DMS153 treated with DMSO at 0.1 percent for 48 hours (cell line): ENCODE measurements around the gene IQGAP3.
"Not testable (repeated sequence)": the region's sequence is repeated elsewhere in the genome, so short reads cannot be mapped to it uniquely, and the experiment has no call there.

Source experiments
- DNase-seq: peaks from one replicate; lab custom pipeline; 2025; ENCODE audit not compliant: unreplicated experiment; lab: John Stamatoyannopoulos, UW

Gene IQGAP3, protein sequence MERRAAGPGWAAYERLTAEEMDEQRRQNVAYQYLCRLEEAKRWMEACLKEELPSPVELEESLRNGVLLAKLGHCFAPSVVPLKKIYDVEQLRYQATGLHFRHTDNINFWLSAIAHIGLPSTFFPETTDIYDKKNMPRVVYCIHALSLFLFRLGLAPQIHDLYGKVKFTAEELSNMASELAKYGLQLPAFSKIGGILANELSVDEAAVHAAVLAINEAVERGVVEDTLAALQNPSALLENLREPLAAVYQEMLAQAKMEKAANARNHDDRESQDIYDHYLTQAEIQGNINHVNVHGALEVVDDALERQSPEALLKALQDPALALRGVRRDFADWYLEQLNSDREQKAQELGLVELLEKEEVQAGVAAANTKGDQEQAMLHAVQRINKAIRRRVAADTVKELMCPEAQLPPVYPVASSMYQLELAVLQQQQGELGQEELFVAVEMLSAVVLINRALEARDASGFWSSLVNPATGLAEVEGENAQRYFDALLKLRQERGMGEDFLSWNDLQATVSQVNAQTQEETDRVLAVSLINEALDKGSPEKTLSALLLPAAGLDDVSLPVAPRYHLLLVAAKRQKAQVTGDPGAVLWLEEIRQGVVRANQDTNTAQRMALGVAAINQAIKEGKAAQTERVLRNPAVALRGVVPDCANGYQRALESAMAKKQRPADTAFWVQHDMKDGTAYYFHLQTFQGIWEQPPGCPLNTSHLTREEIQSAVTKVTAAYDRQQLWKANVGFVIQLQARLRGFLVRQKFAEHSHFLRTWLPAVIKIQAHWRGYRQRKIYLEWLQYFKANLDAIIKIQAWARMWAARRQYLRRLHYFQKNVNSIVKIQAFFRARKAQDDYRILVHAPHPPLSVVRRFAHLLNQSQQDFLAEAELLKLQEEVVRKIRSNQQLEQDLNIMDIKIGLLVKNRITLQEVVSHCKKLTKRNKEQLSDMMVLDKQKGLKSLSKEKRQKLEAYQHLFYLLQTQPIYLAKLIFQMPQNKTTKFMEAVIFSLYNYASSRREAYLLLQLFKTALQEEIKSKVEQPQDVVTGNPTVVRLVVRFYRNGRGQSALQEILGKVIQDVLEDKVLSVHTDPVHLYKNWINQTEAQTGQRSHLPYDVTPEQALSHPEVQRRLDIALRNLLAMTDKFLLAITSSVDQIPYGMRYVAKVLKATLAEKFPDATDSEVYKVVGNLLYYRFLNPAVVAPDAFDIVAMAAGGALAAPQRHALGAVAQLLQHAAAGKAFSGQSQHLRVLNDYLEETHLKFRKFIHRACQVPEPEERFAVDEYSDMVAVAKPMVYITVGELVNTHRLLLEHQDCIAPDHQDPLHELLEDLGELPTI (N-terminal part only)

DNA sequence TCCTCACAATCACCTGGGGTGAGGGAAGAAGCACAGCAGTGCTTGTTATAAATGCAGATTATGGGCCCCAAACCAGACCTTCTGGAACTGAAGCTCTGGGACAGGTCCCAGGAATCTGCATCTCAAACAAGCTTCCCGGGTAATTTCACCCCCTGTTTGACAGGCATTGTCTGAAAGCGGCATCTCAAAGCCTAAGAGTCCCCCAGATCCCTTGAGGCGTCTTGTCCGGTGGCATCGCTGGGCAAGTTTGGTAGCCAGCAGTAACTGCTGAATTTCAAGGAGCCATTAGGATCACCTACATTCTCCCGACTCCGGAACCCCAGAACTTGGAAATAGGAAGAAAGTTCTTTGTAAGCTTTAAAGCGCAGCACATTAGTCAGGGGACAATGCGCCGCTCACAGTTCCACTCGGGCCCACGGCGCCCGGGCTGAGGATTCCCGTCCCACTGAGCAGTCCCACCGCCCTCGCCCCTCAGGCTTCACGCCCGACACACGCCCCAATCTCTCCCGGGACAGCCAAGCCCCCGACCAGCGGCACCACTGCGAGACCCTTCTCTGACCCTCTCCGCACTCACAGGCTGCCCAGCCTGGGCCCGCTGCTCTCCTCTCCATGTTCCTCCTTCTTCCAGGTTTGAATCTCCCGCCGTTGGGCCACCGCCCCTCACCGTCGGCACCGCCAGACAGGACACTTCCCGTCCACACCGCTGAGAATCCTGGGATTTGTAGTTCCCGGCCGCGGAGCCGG, at the start of gene IQGAP3:
Gene IQGAP3, minus strand, starts transcription at position 647 of the 744 bp plus-strand sequence. Its CDS starts 36 bp downstream, at position 611.
- peak; percentile 86 for DNase-seq

GRCh38 chr1:156619582-156619955, 47.2 kb upstream of the IQGAP3 start:
- DNase-seq, result no peak

DNA sequence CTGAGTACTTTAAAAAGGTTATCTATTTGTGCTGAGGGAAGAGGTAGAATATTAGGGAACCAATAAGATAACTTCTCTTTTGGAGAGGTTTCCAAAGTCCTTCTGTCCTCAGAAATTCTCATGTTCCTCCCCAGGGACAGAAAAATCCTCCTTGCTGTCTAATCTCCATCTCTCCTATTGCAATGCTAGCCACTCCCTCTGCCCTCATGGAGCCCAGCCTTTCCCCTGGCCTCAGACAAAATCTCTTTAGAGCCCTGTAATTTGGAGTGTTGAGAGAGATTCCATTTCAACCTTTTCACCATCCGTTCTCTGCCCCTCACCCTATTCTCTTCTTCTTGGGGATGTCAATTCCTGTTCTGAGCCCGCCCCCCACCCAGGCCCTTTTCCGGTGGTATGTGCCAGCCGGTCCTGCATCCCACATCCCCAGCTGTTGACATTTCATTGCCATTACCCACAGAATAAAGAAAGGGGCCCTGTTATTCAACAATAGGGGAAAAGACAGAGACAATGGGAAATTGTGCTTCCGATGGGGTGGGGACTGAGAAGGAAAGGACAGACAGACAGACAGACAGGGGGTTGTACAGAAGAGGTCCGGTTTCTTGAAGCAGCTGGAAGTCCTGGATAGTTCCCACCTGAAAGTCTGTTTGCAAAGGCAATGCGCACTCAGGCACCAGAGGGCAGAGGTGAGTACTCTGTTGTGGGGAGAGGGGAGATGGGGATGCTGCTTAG, 46.7 kb upstream of the IQGAP3 start, which contains the start of gene HAPLN2:
Gene HAPLN2, plus strand, starts transcription at position 563 of the 729 bp plus-strand sequence. CDS start 4,076 bp downstream, outside the sequence.
- DNase-seq, result no peak

DNA sequence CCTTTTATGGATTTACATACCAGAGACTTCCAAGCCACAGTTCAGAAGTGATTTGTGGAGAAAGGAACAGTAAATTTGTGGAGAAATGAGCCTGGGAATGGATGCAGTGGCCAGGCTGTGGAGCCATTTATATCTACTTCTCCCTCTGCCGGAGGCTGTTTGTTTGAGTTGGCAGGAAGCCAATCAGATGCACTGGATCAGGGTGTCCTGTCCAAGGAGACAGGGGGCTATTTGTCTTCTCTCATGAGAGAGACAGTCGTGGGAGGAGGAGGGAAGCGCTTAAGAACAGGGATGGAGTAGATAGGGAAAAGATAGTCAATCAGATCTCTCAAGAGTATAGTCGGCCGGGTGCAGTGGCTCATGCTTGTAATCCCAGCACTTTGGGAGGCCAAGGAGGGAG, 44.1 kb upstream of the IQGAP3 start:
- DNase-seq, result peak; percentile 42

DNA sequence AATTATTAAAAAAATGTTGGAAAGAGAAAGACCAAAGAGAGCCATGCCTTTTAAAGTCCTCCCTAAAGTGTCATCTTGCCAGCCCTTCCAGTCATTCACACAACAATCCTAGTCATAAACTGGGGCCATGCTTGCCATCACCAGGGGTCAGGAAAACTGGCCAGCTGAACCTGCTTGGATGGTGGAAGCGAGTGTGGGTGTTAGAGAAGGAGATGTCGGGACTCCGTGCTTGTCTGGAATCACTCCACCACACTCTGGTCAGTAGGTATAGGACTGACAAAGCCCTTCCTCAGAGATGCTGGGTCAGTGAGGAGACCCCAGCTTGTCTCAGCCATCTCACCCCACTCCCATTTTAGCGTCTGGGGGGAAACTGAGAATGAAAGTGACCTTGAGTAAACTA, 43.6 kb upstream of the IQGAP3 start:
- DNase-seq, result no peak

GRCh38 chr1:156612666-156613065, 40.3 kb upstream of the IQGAP3 start:
- DNase-seq, result no peak

DNA sequence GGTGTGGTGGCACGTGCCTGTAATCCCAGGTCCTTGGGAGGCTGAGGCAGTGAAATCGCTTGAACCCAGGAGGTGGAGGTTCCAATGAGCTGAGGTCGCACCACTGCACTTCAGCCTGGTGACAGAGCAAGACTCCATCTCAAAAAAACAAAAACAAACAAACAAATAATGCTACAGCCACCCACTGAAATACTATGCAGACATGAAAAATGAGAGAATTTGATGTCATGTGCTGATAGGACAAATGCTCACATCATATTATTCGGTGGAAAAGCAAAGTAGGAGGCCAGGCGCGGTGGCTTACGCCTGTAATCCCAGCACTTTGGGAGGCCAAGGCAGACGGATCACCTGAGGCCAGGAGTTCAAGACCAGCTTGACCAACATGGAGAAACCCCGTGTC, 37.7 kb upstream of the IQGAP3 start:
- DNase-seq, result not testable (repeated sequence)

- DNase-seq, result peak; percentile 66
These were observed 36.6 kb upstream of the IQGAP3 start for GRCh38 chr1:156608981-156609380.

DNA sequence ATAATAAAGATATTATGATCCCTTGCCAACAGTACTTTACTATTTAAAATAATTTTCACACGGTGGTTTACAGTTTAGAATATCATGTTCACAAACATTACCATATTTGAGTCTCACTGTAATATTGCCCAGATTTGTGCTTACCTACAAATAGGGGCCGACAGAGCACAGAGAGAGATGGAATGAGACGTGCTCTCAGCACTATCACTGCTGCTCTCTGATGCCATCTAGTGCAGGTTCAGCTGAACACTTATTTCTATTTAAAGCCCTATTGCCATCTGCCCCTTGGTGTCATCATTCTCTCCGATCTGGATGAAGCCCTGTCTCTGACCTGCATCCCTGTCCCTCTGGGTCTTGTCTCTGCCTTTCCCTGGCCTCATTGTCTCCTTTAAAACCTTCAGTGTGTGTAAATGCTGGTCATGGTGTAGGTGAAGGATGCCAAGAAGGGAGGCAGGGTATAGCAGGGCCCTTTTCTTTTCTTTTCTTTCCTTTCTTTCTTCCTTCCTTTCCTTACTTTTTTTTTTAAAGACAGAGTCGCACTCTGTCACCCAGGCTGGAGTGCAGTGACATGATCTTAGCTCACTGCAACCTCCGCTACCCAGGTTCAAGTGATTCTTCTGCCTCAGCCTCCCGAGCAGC, 35.8 kb upstream of the IQGAP3 start:
- DNase-seq, result peak; percentile 92

- DNase-seq, result not testable (repeated sequence)
These were observed 35.0 kb upstream of the IQGAP3 start for GRCh38 chr1:156607344-156607743.

DNA sequence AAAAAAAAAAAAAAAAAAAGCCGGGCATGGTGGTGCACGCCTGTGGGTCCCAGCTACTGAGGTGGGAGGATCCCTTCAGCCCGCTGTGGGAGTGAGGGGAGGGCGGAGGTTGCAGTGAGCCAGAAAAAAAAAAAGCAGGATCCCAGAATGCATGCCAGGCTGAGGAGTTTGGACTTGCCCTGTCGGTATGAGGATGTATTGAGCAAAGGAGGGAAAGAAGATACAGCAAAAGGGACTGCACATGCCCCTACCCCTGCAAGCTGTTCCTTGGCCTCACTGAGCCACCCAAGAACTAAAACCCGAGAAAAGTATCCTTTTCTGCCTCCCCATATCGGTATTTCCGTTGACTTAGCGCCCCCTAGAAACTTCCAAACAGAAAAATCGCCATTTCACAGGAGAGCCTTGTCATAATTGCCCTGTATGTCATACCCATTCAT, 30.2 kb upstream of the IQGAP3 start:
- no peak for DNase-seq

GRCh38 chr1:156601892-156602291, 29.5 kb upstream of the IQGAP3 start:
- DNase-seq, result no peak

- DNase-seq, result peak; percentile 89
These were observed 28.9 kb upstream of the IQGAP3 start, which contains the start of gene GPATCH4 for GRCh38 chr1:156601122-156601830. Gene GPATCH4, minus strand, starts transcription at chr1:156601479.

- DNase-seq, result no peak
These were observed 28.4 kb upstream of the IQGAP3 start for GRCh38 chr1:156600733-156601121.

DNA sequence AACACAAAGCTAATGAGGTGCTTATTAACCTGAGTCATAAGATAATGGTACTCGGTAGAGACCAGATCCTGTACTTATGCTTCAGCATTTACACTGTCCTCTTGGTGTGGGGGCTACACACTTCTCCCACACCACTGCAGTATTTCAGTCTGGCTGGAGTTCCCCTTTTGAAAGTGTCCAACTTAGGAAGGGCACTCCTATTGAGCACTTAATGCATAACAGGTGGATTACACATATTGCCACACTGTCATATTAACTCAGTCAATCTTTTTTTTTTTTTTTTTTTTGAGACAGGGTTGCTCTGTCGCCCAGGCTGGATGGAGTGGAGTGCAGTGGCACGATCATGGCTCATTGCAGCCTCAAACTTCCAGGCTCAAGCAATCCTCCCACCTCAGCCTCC, 27.4 kb upstream of the IQGAP3 start:
- no peak for DNase-seq

GRCh38 chr1:156598731-156599432, 26.5 kb upstream of the IQGAP3 start:
- no peak for DNase-seq

GRCh38 chr1:156598125-156598524, 25.8 kb upstream of the IQGAP3 start:
- DNase-seq, result no peak

- DNase-seq, result no peak
These were observed 24.1 kb upstream of the IQGAP3 start for GRCh38 chr1:156596426-156596825.
